B cell (primary cell): ENCODE measurements around the gene RALGAPA2. TPM values are rescaled to one million over a fixed set of nuclear protein-coding genes. Genes with fewer than 3 reads are reported as not detected.

Experiments used
- ATAC-seq: fragments of 200-7000 bp; cut with Tn5 transposase; one replicate; pipeline ENCODE4 v1.10.0; 2021; ENCODE audit warnings: low read depth, mild to moderate bottlenecking, moderate number of reproducible peaks, moderate library complexity
- CTCF ChIA-PET: fragments of 350-600 bp; sonication (Branson Sonifier 250); formaldehyde crosslinking; loops from one replicate; lab custom pipeline; 2021; ENCODE audit warnings: antibody characterized with exemption, inconsistent platforms; lab: Charles Lee
- POLR2A ChIA-PET: fragments of 350-600 bp; sonication (Branson Sonifier 250); formaldehyde crosslinking; loops from one replicate; lab custom pipeline; 2021; ENCODE audit warnings: antibody characterized with exemption; lab: Charles Lee
- DNase-seq: peaks from one replicate; pipeline ENCODE4 v3.0.0; 2013
- H2AFZ ChIP-seq: 2 replicates; pipeline ENCODE4 v1.6.1; 2012; ENCODE audit warnings: mild to moderate bottlenecking, low read depth, low read length; ENCODE audit not compliant: insufficient read depth, poor library complexity, severe bottlenecking
- H3K27ac ChIP-seq, 2 donors: 1 replicate in 1 of 2; 2 replicates in 1 of 2; pipeline ENCODE4 v1.5.1; 2012 to 2013; ENCODE audit warnings: low read length in 2 of 2, mild to moderate bottlenecking in 2 of 2, moderate library complexity in 1 of 2
- H3K27me3 ChIP-seq, 4 experiments: fragments of 200-600 bp in 1 of 4; sonication (generic) in 1 of 4; replicated peaks in 1 of 4; 1 replicate in 2 of 4; 2 replicates in 2 of 4; pipeline versions ENCODE4 v1.6.1 to v1.7.0; 2013 to 2016; ENCODE audit warnings: low read length in 3 of 4, mild to moderate bottlenecking in 2 of 4, mixed read lengths in 1 of 4, moderate library complexity in 1 of 4; ENCODE audit not compliant: insufficient read depth in 4 of 4, control insufficient read depth in 3 of 4; ENCODE audit errors: control extremely low read depth in 1 of 4
- H3K36me3 ChIP-seq, 2 experiments: replicated peaks in 1 of 2; 1 replicate in 1 of 2; 2 replicates in 1 of 2; pipeline versions ENCODE4 v1.6.1 to v1.7.1; 2013; ENCODE audit warnings: low read length in 1 of 2; ENCODE audit not compliant: insufficient read depth in 2 of 2, control insufficient read depth in 1 of 2; ENCODE audit errors: control extremely low read depth in 1 of 2, extremely low read depth in 1 of 2
- H3K4me1 ChIP-seq, 2 donors: fragments of 200-600 bp in 1 of 2; sonication (generic) in 1 of 2; 1 replicate in 1 of 2; 2 replicates in 1 of 2; pipeline versions ENCODE4 v1.5.1 to v1.6.1; 2013 to 2017; ENCODE audit warnings: low read length in 2 of 2; ENCODE audit not compliant: control insufficient read depth in 2 of 2, insufficient read depth in 2 of 2
- H3K4me2 ChIP-seq: replicated peaks from 2 replicates; pipeline ENCODE3; 2012; ENCODE audit warnings: mild to moderate bottlenecking, low read depth, low read length; ENCODE audit not compliant: poor library complexity, severe bottlenecking
- H3K4me3 ChIP-seq, 5 experiments: fragments of 200-600 bp in 1 of 5; sonication (generic) in 1 of 5; 1 replicate in 3 of 5; 2 replicates in 2 of 5; pipeline versions ENCODE4 v1.5.1 to v1.7.0; 2011 to 2016; ENCODE audit warnings: low read length in 4 of 5, mild to moderate bottlenecking in 4 of 5, low read depth in 2 of 5, control low read depth in 1 of 5, moderate library complexity in 1 of 5; ENCODE audit not compliant: insufficient read depth in 1 of 5; ENCODE audit errors: control extremely low read depth in 1 of 5, extremely low read depth in 1 of 5
- H3K79me2 ChIP-seq: fragments of 200-600 bp; sonication (generic); one replicate; pipeline ENCODE4 v1.6.0; 2016; ENCODE audit warnings: low read length; ENCODE audit not compliant: control insufficient read depth, insufficient read depth
- H3K9ac ChIP-seq: fragments of 200-600 bp; sonication (generic); 2 replicates; pipeline ENCODE4 v1.6.1; 2017; ENCODE audit warnings: mild to moderate bottlenecking, low read length, moderate library complexity
- H3K9me3 ChIP-seq, 3 donors: one replicate each; pipeline versions ENCODE4 v1.6.1 to v1.7.1; 2013; ENCODE audit warnings: low read length in 2 of 3; ENCODE audit not compliant: control insufficient read depth in 2 of 3, insufficient read depth in 1 of 3; ENCODE audit errors: control extremely low read depth in 1 of 3
- H4K20me1 ChIP-seq: 2 replicates; pipeline ENCODE4 v1.6.0; 2012; ENCODE audit warnings: mild to moderate bottlenecking, low read length; ENCODE audit not compliant: insufficient read depth, control insufficient read depth, poor library complexity, severe bottlenecking
- H3K27ac Mint-ChIP-seq: one replicate; pipeline ENCODE4 v1.8.0; 2021; ENCODE audit warnings: mixed read lengths
- H3K27me3 Mint-ChIP-seq: one replicate; pipeline ENCODE4 v1.8.0; 2021; ENCODE audit warnings: mixed read lengths
- H3K4me1 Mint-ChIP-seq: one replicate; pipeline ENCODE4 v1.8.0; 2021; ENCODE audit warnings: mixed read lengths
- H3K4me3 Mint-ChIP-seq: one replicate; pipeline ENCODE4 v1.8.0; 2021; ENCODE audit warnings: mixed read lengths
- H3K9me3 Mint-ChIP-seq: one replicate; pipeline ENCODE4 v1.8.0; 2022; ENCODE audit warnings: mixed read lengths; ENCODE audit not compliant: insufficient read depth
- EZH2 ChIP-seq: IDR thresholded peaks from 2 replicates; pipeline ENCODE4 v1.6.1; 2012; ENCODE audit warnings: borderline replicate concordance, low read depth, mild to moderate bottlenecking, moderate library complexity, low read length; ENCODE audit not compliant: insufficient read depth, poor library complexity, severe bottlenecking
- WGBS: methylation state at CpG from one replicate; pipeline ENCODE4 v1.1.5; 2013; ENCODE audit warnings: missing lambda C conversion rate; ENCODE audit not compliant: insufficient coverage; 5-methylcytosine and 5-hydroxymethylcytosine counted together
- intact Hi-C: fragments of 100-400 bp; cut with micrococcal nuclease; formaldehyde crosslinking; loops from one replicate; pipeline ENCODE4 v1.10.0; 2022
- polyA plus RNA-seq: library from polyadenylated mRNA; depleted of rRNA; stranded (reverse); fragments of >200 nt; gene quantifications from 2 replicates; pipeline ENCODE4 v1.2.3, GENCODE V29; 2012
- total RNA-seq, 2 donors: library from RNA; stranded (reverse); fragments of 120-200 nt in 1 of 2; gene quantifications; 1 replicate in 1 of 2; 2 replicates in 1 of 2; pipeline versions ENCODE4 v1.2.3 to v1.2.4, GENCODE V29; 2013 to 2022
- TF ChIP-seq, protein P1 (sequence below): fragments of 200-600 bp; IDR thresholded peaks from one replicate; pipeline ENCODE4 v1.8.0; 2022; ENCODE audit warnings: antibody characterized with exemption, mild to moderate bottlenecking

The RALGAPA2 gene
- total and polyA plus RNA-seq, 2 donors (not counting 1 experiment from before 2014, with no cell fraction given), result 6.4 to 33.1 TPM

DNA sequence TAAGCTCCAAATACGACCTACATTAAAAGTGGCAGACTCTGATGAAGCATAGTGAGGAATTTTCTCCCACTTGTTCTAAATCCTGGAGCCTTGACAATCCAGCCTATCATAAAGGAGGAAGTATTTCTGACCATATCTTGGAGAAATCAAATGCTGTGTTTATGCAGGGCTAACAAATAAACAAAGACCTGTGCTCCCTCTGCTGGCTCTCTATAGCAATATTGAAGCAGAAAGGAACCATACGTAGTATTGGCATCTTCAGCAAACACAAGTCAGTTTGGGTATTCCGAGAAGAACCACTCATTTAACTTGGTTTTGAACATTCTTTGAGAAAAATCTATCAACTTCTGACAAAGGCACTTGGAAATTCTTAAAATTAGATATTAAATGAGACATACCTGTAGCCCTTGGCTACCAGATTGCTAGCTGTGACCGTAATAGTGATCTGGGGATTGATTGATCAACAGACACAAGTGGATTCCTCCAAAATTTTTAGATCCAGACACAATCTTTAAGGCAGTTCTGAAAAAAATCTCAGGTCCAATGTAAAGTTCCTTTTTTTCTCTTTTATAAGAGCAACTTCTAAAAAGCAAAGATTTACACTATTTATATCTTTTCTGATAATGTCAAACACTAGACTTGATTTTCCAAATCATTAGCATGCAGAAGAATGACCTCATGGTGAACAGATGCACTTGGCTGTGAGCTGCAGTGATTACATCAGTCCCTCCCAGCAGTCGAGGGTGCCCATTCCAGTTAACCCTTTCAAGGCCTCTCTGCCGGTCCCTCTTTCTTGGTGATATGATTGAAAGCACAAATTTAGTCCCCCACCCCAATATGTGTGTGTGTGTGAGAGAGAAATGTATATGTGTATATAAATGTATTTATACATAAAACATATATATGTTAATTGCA lies 304.3 kb downstream of the RALGAPA2 start:
- H3K4me3 Mint-ChIP-seq, result no peak overlapping the region
- no peaks in the 10 kb centered on the region for H4K20me1 ChIP-seq
- no peaks in the 10 kb centered on the region for H3K27me3 Mint-ChIP-seq
- no CpG with 5 or more reads among the region's 6 CpGs for WGBS
- no peaks in the 10 kb centered on the region for H3K79me2 ChIP-seq
- DNase-seq (no peak), ATAC-seq (no peak)
- H2AFZ ChIP-seq, result no peak overlapping the region
- no peaks in the 10 kb centered on the region for H3K27me3 ChIP-seq
- no peaks in the 10 kb centered on the region for H3K4me1 ChIP-seq
- no peak overlapping the region for H3K4me2 ChIP-seq
- no peak overlapping the region for H3K9ac ChIP-seq
- ChIA-PET CTCF (no interaction called here), POLR2A (no interaction called here)
- TF ChIP-seq, protein P1, sequence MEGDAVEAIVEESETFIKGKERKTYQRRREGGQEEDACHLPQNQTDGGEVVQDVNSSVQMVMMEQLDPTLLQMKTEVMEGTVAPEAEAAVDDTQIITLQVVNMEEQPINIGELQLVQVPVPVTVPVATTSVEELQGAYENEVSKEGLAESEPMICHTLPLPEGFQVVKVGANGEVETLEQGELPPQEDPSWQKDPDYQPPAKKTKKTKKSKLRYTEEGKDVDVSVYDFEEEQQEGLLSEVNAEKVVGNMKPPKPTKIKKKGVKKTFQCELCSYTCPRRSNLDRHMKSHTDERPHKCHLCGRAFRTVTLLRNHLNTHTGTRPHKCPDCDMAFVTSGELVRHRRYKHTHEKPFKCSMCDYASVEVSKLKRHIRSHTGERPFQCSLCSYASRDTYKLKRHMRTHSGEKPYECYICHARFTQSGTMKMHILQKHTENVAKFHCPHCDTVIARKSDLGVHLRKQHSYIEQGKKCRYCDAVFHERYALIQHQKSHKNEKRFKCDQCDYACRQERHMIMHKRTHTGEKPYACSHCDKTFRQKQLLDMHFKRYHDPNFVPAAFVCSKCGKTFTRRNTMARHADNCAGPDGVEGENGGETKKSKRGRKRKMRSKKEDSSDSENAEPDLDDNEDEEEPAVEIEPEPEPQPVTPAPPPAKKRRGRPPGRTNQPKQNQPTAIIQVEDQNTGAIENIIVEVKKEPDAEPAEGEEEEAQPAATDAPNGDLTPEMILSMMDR, result no peak
- TF ChIP-seq EZH2, result no peak
- no peak overlapping the region for H3K4me3 ChIP-seq
- no peak overlapping the region for H3K27ac ChIP-seq
- H3K9me3 Mint-ChIP-seq, result no peaks in the 10 kb centered on the region
- H3K27ac Mint-ChIP-seq, result no peak overlapping the region
- peaks cover 4% of the 10 kb centered on the region for H3K4me1 Mint-ChIP-seq
- intact Hi-C loops, result no loop called here
- H3K36me3 ChIP-seq, result peaks cover 0 to 6% of the 10 kb centered on the region in 2 experiments
- H3K9me3 ChIP-seq, result no peaks in the 10 kb centered on the region

DNA sequence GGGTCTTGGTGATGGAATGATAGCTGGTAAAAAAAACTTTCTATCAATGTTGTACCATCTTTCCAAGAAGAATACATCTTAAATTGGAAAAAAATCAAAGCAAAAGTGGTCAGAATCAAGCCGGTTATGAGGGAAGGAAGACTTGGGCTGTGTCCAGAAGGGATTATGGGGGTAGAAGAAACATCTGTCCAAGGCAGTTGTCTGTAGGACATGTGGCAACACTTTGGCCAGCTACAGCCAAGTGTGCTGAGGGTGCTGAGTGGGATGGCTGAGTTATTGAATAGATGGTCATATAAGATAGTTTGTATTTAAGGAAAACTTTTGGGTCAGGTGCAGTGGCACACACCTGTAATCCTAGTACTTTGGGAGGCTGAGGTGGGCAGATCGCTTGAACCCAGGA lies 306.1 kb downstream of the RALGAPA2 start:
- no peak overlapping the region for H3K27ac Mint-ChIP-seq
- ChIA-PET POLR2A (no interaction called here), CTCF (no interaction called here)
- Histone ChIP-seq H3K4me1 (no peaks in the 10 kb centered on the region), H3K9ac (no peak overlapping the region), H3K4me2 (no peak overlapping the region), H3K27me3 (no peaks in the 10 kb centered on the region), H3K27ac (no peak overlapping the region), H2AFZ (no peak overlapping the region), H4K20me1 (no peaks in the 10 kb centered on the region), H3K36me3 (peaks cover 0 to 3% of the 10 kb centered on the region in 2 experiments), H3K9me3 (no peaks in the 10 kb centered on the region), H3K4me3 (no peak overlapping the region), H3K79me2 (no peaks in the 10 kb centered on the region)
- H3K4me1 Mint-ChIP-seq, result no peaks in the 10 kb centered on the region
- no peaks in the 10 kb centered on the region for H3K9me3 Mint-ChIP-seq
- ATAC-seq (no peak), DNase-seq (no peak)
- 100% methylated on average over 2 of the region's 2 CpGs for WGBS
- no peaks in the 10 kb centered on the region for H3K27me3 Mint-ChIP-seq
- H3K4me3 Mint-ChIP-seq, result no peak overlapping the region
- TF ChIP-seq, protein P1, result no peak
- TF ChIP-seq EZH2, result no peak
- intact Hi-C loops, result no loop called here
